ENCODE data around the gene SMG6.

Gene SMG6

GRCh38 chr17:2235265-2235664 lies 68.3 kb downstream of the SMG6 start:
- no peak for DNase-seq (ENCODE audit: low read depth)

- peak; percentile 85 for DNase-seq (ENCODE audit: low read depth)
Measured at GRCh38 chr17:2233441-2233947, 70.1 kb downstream of the SMG6 start.

GRCh38 chr17:2232244-2232638 lies 71.3 kb downstream of the SMG6 start:
- DNase-seq (ENCODE audit: low read depth), result peak; percentile 99

GRCh38 chr17:2230877-2231276 lies 72.7 kb downstream of the SMG6 start:
- DNase-seq (ENCODE audit: low read depth), result peak; percentile 94

- DNase-seq (ENCODE audit: low read depth), result peak; percentile 63
Measured at GRCh38 chr17:2227025-2227699, 76.4 kb downstream of the SMG6 start.

GRCh38 chr17:2223617-2223927 lies 80.0 kb downstream of the SMG6 start:
- no peak for DNase-seq (ENCODE audit: low read depth)

GRCh38 chr17:2222901-2223616 lies 80.5 kb downstream of the SMG6 start:
- DNase-seq (ENCODE audit: low read depth), result no peak

- DNase-seq (ENCODE audit: low read depth), result peak; percentile 63
Measured at GRCh38 chr17:2222301-2222700, 81.3 kb downstream of the SMG6 start.

- DNase-seq (ENCODE audit: low read depth), result no peak
Measured at GRCh38 chr17:2218426-2218825, 85.2 kb downstream of the SMG6 start.

GRCh38 chr17:2215616-2216364 lies 87.8 kb downstream of the SMG6 start:
- peak; percentile 94 for DNase-seq (ENCODE audit: low read depth)

- DNase-seq (ENCODE audit: low read depth), result peak; percentile 83
Measured at GRCh38 chr17:2214929-2215615, 88.5 kb downstream of the SMG6 start.

GRCh38 chr17:2214047-2214928 lies 89.3 kb downstream of the SMG6 start:
- peak; percentile 98 for DNase-seq (ENCODE audit: low read depth)

GRCh38 chr17:2213291-2213960 lies 90.2 kb downstream of the SMG6 start:
- DNase-seq (ENCODE audit: low read depth), result peak; percentile 74

- DNase-seq (ENCODE audit: low read depth), result peak; percentile 91
Measured at GRCh38 chr17:2212400-2212981, 91.1 kb downstream of the SMG6 start.

- no peak for DNase-seq (ENCODE audit: low read depth)
Measured at GRCh38 chr17:2211661-2212399, 91.8 kb downstream of the SMG6 start.

GRCh38 chr17:2210726-2211125 lies 92.9 kb downstream of the SMG6 start:
- DNase-seq (ENCODE audit: low read depth), result no peak

- no peak for DNase-seq (ENCODE audit: low read depth)
Measured at GRCh38 chr17:2207815-2208515, 95.6 kb downstream of the SMG6 start.

- DNase-seq (ENCODE audit: low read depth), result no peak
Measured at GRCh38 chr17:2204393-2204792, 99.2 kb downstream of the SMG6 start.

- DNase-seq (ENCODE audit: low read depth), result no peak
Measured at GRCh38 chr17:2203818-2204217, 99.8 kb downstream of the SMG6 start.
